Spinal cord (tissue), 10 donors: ENCODE measurements around the gene CCL1. TPM values are rescaled to one million over a fixed set of nuclear protein-coding genes. Genes with fewer than 3 reads are reported as not detected.
A peak's percentile ranks its signal among the peaks of the same experiment; 100 is the strongest.

Source experiments
- DNase-seq, 6 donors: peaks; one replicate each; pipeline versions ENCODE4 v3.0.0 to v3.0.0-alpha.2; 2013 to 2015; ENCODE audit warnings: low spot score in 6 of 6, low read depth in 4 of 6
- H3K27ac ChIP-seq: one replicate; pipeline ENCODE4 v1.5.1; 2013; ENCODE audit warnings: low read depth, low read length, control low read depth
- H3K27me3 ChIP-seq: one replicate; pipeline ENCODE4 v1.6.1; 2013; ENCODE audit warnings: low read length; ENCODE audit not compliant: control insufficient read depth, insufficient read depth
- H3K36me3 ChIP-seq: one replicate; pipeline ENCODE4 v1.6.1; 2013; ENCODE audit warnings: low read length; ENCODE audit not compliant: control insufficient read depth, insufficient read depth
- H3K4me1 ChIP-seq: one replicate; pipeline ENCODE4 v1.6.1; 2013; ENCODE audit warnings: low read length; ENCODE audit not compliant: control insufficient read depth, insufficient read depth
- H3K4me3 ChIP-seq: one replicate; pipeline ENCODE4 v1.5.1; 2013; ENCODE audit warnings: low read depth, low read length, control low read depth
- H3K9me3 ChIP-seq: one replicate; pipeline ENCODE4 v1.6.1; 2013; ENCODE audit warnings: low read length; ENCODE audit not compliant: control insufficient read depth, insufficient read depth
- WGBS: methylation state at CpG from one replicate; pipeline ENCODE4 v1.1.5; 2013; ENCODE audit warnings: missing lambda C conversion rate; ENCODE audit not compliant: insufficient coverage; 5-methylcytosine and 5-hydroxymethylcytosine counted together
- polyA plus RNA-seq, 2 donors: library from polyadenylated mRNA; unstranded; fragments of 120-200 nt; gene quantifications; one replicate each; pipeline ENCODE4 v1.2.1, GENCODE V29; 2013; ENCODE audit not compliant: insufficient read length in 2 of 2
- total RNA-seq, 2 donors: library from RNA; depleted of rRNA in 1 of 2; stranded (reverse); fragments of 120-200 nt in 1 of 2; fragments of >200 nt in 1 of 2; gene quantifications; one replicate each; pipeline versions ENCODE4 v1.2.3 to v1.2.4, GENCODE V29; 2013 to 2014
- donor health status: healthy.

CCL1 gene
- total and polyA plus RNA-seq, 4 donors, result not detected

DNA sequence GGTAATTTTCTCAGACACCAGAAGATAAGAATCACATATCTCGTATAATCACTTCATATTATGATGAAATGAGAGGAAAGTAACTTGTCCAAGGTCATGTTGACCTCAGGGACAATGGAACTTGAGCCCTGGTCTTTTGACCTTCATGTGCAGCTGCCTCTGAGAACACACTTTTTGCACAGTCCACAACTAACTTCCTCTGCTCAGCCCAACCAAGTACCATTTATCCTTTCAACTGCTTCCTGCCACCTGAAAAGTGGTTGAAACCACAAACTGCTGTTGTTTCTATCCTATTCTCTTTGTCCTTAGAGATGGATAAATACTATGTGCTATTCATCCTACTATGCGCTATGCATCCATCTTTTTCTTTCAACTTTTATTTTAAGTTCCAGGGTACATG, 2.3 kb upstream of the CCL1 start:
- no peak for DNase-seq
- no peaks in the 10 kb centered on the region for H3K36me3 ChIP-seq
- no peaks in the 10 kb centered on the region for H3K9me3 ChIP-seq
- no peaks in the 10 kb centered on the region for H3K27me3 ChIP-seq
- no peak overlapping the region for H3K27ac ChIP-seq
- no peak overlapping the region for H3K4me3 ChIP-seq
- WGBS, result no CpG with 5 or more reads among the region's 2 CpGs
- H3K4me1 ChIP-seq, result no peaks in the 10 kb centered on the region

DNA sequence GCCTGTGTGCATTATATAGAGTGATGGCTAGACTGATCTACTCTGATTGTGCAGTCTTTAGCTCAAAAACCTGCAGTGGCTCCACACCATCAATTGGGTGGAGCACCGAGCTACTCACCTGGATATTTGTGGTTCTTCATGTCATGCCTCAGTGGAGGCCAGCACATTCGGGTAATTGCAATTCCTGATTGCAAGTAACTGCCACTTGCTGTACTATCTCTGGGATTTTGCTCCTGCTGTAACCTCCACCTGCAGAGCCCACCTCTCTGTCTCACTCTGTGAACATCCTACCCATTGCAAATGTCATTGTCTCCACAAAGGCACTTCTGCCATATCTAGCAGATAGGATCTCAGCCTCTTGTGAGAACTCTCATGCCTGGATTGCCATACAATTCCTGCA, 1.7 kb upstream of the CCL1 start:
- no peaks in the 10 kb centered on the region for H3K4me1 ChIP-seq
- no peak overlapping the region for H3K27ac ChIP-seq
- 100% methylated on average over 2 of the region's 2 CpGs for whole genome bisulfite sequencing
- H3K36me3 ChIP-seq, result no peaks in the 10 kb centered on the region
- peaks cover 1% of the 10 kb centered on the region for H3K27me3 ChIP-seq
- DNase-seq, result no peak
- no peak overlapping the region for H3K4me3 ChIP-seq
- no peaks in the 10 kb centered on the region for H3K9me3 ChIP-seq

DNA sequence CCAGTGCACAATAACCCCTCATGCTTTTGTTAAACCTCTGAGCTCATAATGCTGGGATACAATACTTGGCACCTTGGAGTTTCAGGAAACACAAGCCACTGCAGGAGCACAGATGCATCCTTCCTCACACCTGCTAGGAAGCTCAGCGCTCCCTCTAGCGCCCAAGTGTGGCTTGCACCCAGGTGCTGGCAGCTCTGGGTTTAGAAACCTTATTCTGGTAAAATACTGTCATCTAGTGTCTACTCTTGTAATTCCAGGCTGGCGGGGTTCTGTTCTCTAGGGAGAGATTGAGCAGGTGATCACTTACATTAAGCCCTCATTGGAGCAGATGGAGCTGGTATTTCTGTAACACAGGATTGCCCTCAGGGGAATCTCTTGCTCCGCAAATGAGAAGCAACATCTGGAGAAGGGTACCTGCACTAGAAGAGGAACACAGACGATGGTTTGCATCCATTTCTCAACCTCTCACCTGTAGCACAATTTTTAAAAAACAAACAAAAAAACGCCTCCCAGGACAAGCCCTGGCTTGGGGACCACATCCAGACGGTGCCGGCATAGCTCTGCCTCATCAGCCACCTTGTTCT, 1.5 kb downstream of the CCL1 start:
- WGBS, result 31% methylated on average over 4 of the region's 8 CpGs
- Histone ChIP-seq H3K4me1 (no peaks in the 10 kb centered on the region), H3K4me3 (no peak overlapping the region), H3K36me3 (no peaks in the 10 kb centered on the region), H3K27ac (no peak overlapping the region), H3K9me3 (no peaks in the 10 kb centered on the region), H3K27me3 (peaks cover 3% of the 10 kb centered on the region)
- peak; percentile 68 to 98 (median 80) for DNase-seq

DNA sequence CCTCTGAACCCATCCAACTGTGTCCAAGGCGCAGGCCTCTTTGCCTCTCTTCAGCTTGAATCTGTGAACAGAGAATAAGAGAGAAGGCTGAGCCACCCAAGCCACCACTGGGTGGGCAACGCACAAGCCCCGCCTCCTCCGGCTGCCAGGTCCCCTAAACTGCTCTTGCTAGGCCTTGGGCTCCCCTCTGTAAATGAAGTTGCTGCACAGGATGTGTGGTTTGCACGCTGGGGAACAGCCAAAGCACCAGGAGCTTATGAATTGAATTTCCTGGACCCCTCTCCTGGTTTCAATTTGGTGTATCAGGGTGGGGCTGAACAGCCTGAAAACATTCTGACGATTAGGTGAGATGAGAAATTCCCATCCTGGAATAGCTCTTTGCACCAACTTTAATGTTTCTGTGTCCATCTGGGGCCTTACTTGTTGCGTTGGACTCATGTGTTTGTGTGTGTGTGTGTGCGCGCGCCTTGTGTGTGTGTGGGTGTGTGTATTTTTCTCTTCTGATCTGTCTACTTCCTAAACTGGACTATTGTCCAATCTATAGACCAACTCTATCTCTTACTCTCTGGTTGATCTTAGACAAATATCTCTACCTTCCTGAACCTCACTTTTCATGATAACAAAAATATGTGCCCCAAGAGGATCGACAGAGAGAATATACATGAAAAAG, 2.3 kb downstream of the CCL1 start:
- DNase-seq, result no peak

DNA sequence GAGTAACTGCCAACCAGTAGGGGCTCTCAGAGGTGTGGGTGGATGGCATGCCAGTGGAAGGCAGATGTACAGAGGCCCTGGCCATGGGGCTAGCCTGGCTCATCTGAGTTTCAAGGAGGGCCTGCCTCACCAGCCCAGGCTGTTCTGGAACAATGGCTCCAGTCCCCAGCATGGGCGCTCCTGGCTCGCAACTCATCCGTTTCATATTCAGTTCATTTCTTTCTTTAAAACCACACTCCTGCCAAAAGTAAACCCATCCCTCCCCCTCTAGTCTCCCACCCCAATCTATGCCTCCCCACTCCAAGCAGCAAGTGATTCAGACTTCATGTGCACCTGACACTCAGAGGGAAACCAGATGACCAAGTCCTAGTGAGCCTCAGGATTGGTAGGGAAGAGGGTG, 4.4 kb downstream of the CCL1 start:
- no peak for DNase-seq
- H3K36me3 ChIP-seq, result no peaks in the 10 kb centered on the region

More for the DNA sequence above, 2.3 kb downstream of the CCL1 start:
- H3K36me3 ChIP-seq, result no peaks in the 10 kb centered on the region
- H3K9me3 ChIP-seq, result no peaks in the 10 kb centered on the region
- no peak overlapping the region for H3K4me3 ChIP-seq
- no peaks in the 10 kb centered on the region for H3K4me1 ChIP-seq
- H3K27me3 ChIP-seq, result peaks cover 3% of the 10 kb centered on the region
- H3K27ac ChIP-seq, result no peak overlapping the region
- WGBS, result 91% methylated on average over 5 of the region's 11 CpGs

DNA sequence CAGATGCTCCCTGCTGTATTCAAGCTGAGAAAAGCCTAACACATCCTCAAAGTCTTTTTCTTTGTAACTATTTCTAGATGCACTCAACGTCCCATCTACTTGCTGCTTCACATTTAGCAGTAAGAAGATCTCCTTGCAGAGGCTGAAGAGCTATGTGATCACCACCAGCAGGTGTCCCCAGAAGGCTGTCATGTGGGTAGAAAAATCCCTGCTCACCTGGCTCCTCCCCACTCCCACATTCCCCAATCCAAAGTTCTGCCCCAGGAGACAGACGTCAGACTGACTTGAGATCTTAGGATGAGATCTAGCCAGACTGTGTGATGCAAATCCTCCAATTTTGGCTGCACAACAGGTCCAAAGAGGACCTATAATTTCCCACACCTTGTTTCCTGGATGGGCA, 5.6 kb downstream of the CCL1 start:
- H3K4me1 ChIP-seq, result no peaks in the 10 kb centered on the region
- no peak overlapping the region for H3K27ac ChIP-seq
- 68% methylated on average over 1 of the region's 2 CpGs for WGBS
- H3K27me3 ChIP-seq, result peaks cover 3% of the 10 kb centered on the region
- no peak overlapping the region for H3K4me3 ChIP-seq
- no peaks in the 10 kb centered on the region for H3K9me3 ChIP-seq
- no peak for DNase-seq
- no peaks in the 10 kb centered on the region for H3K36me3 ChIP-seq

More for the DNA sequence above, 4.4 kb downstream of the CCL1 start:
- no peaks in the 10 kb centered on the region for H3K4me1 ChIP-seq
- H3K27ac ChIP-seq, result no peak overlapping the region
- no peak overlapping the region for H3K4me3 ChIP-seq
- H3K9me3 ChIP-seq, result no peaks in the 10 kb centered on the region
- peaks cover 3% of the 10 kb centered on the region for H3K27me3 ChIP-seq
- WGBS, result 100% methylated on average over 1 of the region's 3 CpGs

DNA sequence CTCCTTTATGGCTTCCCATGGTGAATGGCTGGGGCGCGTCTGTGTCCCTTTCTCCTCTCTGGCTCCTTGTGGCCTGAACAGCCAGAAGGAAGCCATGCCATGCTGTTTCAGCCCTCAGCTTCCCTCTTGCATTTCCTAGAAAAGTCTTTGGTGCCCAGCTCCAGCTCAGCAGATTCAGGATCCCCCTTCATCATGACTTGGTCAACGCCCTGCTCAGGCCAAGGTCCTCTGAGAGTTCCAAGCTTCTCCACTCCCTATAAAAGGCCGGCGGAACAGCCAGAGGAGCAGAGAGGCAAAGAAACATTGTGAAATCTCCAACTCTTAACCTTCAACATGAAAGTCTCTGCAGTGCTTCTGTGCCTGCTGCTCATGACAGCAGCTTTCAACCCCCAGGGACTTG, 6.8 kb downstream of the CCL1 start, which contains the start of gene CCL13:
TSS of gene CCL13 (plus strand) at position 287 of the 400 bp plus-strand sequence. CDS start at position 334, 47 bp downstream.
- H3K36me3 ChIP-seq, result no peaks in the 10 kb centered on the region
- no peak within 1 kb of the TSS for H3K4me3 ChIP-seq
- WGBS, result 92% methylated on average over 5 of the region's 5 CpGs
- peaks cover 3% of the 10 kb centered on the region for H3K27me3 ChIP-seq
- H3K4me1 ChIP-seq, result no peaks in the 10 kb centered on the region
- H3K9me3 ChIP-seq, result no peaks in the 10 kb centered on the region
- H3K27ac ChIP-seq, result no peak within 1 kb of the TSS
- DNase-seq, result no peak

DNA sequence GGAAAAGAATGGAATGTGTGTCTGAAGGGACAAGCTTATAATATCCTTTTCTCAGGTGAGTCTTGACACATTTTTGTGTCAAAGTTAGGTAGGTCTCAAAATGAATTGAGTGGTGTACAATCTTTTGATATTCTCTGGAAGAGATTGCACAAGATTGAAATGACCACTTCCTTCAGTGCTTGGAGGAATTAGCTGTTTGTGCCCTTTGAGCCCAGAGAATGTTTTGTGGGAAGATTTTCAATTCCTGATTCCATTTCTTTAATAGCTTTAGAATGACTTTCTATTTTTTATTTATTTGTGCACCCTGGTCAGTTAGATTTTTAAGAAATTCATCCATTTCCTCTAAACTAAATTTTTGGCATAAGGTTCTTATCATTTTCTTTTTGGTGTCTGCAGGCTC, 8.4 kb downstream of the CCL1 start:
- no peak for DNase-seq
- no peaks in the 10 kb centered on the region for H3K4me1 ChIP-seq
- no peak overlapping the region for H3K4me3 ChIP-seq
- no peak overlapping the region for H3K27ac ChIP-seq
- peaks cover under 1% of the 10 kb centered on the region for H3K27me3 ChIP-seq
- H3K9me3 ChIP-seq, result no peaks in the 10 kb centered on the region
- no peaks in the 10 kb centered on the region for H3K36me3 ChIP-seq

DNA sequence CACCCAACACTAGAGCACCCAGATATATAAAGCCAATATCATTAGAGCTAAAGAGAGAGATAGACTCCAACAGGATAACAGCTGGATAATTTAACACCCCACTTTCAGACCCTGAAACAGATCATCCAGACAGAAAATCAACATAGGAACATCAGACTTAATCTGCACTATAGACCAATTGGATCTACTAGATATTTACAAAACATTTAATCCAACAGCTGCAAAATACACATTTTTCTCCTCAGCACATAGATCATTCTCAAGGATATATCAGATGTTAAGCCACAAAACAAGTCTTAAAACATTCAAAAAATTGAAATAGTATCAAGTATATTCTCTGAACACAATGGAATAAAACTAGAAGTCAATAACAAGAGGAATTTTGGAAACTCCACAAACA, 10.8 kb downstream of the CCL1 start:
- Histone ChIP-seq H3K9me3 (no peaks in the 10 kb centered on the region), H3K27me3 (no peaks in the 10 kb centered on the region), H3K4me1 (no peaks in the 10 kb centered on the region), H3K4me3 (no peak overlapping the region), H3K27ac (no peak overlapping the region), H3K36me3 (no peaks in the 10 kb centered on the region)
- DNase-seq, result no peak

DNA sequence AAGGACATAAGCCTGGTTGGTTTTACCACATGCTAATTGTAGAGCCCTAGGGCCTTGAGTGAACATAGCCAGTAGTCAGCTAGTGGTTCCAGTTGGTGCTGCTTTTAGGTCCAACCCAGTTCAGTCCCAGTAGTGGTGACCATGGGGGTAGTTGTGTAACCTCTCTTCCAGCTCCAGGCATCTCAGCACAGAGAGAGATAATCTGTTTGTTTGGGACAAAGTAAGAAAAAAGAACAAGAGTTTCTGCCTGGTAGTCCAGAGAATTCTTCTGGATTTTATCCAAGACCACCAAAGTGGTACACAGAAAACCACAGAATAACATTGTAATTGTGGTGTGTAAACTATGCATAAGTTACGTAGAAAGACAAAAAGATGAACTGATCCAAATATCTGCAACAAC, 11.9 kb downstream of the CCL1 start:
- no peak for DNase-seq
- Histone ChIP-seq H3K4me3 (no peak overlapping the region), H3K27ac (no peak overlapping the region), H3K4me1 (no peaks in the 10 kb centered on the region), H3K9me3 (no peaks in the 10 kb centered on the region), H3K36me3 (no peaks in the 10 kb centered on the region), H3K27me3 (no peaks in the 10 kb centered on the region)
- no CpG with 5 or more reads among the region's 1 CpG for WGBS
